Body of pancreas (tissue), 4 donors: ENCODE measurements around the gene HSD17B1.
"Not testable (repeated sequence)": the region's sequence is repeated elsewhere in the genome, so short reads cannot be mapped to it uniquely, and the experiment has no call there.

Experiments
- CTCF ChIP-seq, 7 experiments: fragments of 450-650 bp in 4 of 7; fragments of 200-600 bp in 3 of 7; sonication (generic) in 3 of 7; IDR thresholded peaks; one replicate each; pipeline ENCODE4 v1.5.1; 2016 to 2019; ENCODE audit warnings: antibody characterized with exemption in 7 of 7
- POLR2A ChIP-seq, 3 donors: fragments of 450-650 bp; IDR thresholded peaks; one replicate each; pipeline ENCODE4 v1.6.1; 2016; ENCODE audit warnings: antibody characterized with exemption in 3 of 3, mild to moderate bottlenecking in 2 of 3

GRCh38 chr17:42545755-42546505 is 6.8 kb upstream of the HSD17B1 start:
- not testable (repeated sequence) for TF ChIP-seq POLR2A, CTCF (IDR thresholded peaks at IDR 0.05)
